Prostate gland (tissue), 2 donors: ENCODE data around the gene RAB7A.

Experiments used
- CTCF ChIP-seq, 4 experiments: fragments of 200-600 bp in 2 of 4; fragments of 450-650 bp in 2 of 4; sonication (generic) in 2 of 4; IDR thresholded peaks; 1 replicate in 3 of 4; 2 replicates in 1 of 4; pipeline ENCODE4 v1.5.1; 2016 to 2019; ENCODE audit warnings: antibody characterized with exemption in 4 of 4, mild to moderate bottlenecking in 2 of 4, moderate library complexity in 2 of 4
- POLR2A ChIP-seq: fragments of 450-650 bp; IDR thresholded peaks from one replicate; pipeline ENCODE4 v1.6.1; 2016; ENCODE audit warnings: antibody characterized with exemption, mild to moderate bottlenecking
- POLR2AphosphoS5 ChIP-seq: sonication (generic); formaldehyde crosslinking; IDR thresholded peaks from one replicate; pipeline ENCODE4 v1.6.1; 2017; ENCODE audit warnings: antibody characterized with exemption

GRCh38 chr3:128794067-128794768 lies 68.2 kb downstream of the RAB7A start:
- TF ChIP-seq CTCF (IDR thresholded peaks at IDR 0.05) = no peak
- TF ChIP-seq POLR2AphosphoS5 = no peak
- TF ChIP-seq POLR2A = no peak
